ENCODE data around the gene VRK1. TPM values are rescaled to one million over a fixed set of nuclear protein-coding genes. Genes with fewer than 3 reads are reported as not detected.

Gene VRK1
- polyA plus RNA-seq, 3 donors = 5.5 to 14.3 (median 13.2) TPM

DNA sequence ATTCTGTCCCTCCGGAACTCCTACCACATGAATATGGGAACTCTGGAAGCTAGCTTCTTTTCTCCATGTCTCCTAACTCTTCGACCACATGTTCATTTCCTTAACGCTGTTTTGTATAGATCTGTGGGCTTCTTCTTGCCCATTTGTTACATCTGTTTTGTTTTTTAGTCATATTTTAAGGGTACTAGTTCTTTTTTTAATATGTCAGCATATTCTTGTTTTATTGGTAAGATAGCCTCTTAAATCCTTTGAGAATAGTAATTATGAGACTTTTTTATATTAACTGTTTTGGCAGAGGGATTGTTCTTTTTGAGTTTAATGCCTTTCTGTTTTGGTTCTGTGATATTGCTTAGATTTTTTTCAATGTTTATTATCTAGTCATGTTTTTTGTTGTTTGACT is 70.5 kb downstream of the VRK1 start:
- no CpG with 5 or more reads among the region's 3 CpGs for WGBS (ENCODE audit: insufficient coverage)
- no peaks in the 10 kb centered on the region for H3K27me3 Mint-ChIP-seq (ENCODE audit: low read depth in 3 of 3)
- Histone ChIP-seq H3K9ac (ENCODE audit: insufficient read depth, low read length, poor library complexity, severe bottlenecking) (no peak overlapping the region), H3K9me3 (replicated peaks in 1 of 2; ENCODE audit: control insufficient read depth in 1 of 2, insufficient read depth in 1 of 2, low read length in 2 of 2) (no peaks in the 10 kb centered on the region), H3K4me2 (replicated peaks; ENCODE audit: extremely low read depth, low read length, poor library complexity, severe bottlenecking) (no peak overlapping the region), H3K27me3 (ENCODE audit: control insufficient read depth in 2 of 2, insufficient read depth in 2 of 2, low read length in 2 of 2) (no peaks in the 10 kb centered on the region), H4K20me1 (ENCODE audit: insufficient read depth, low read length) (no peaks in the 10 kb centered on the region), H3K36me3 (replicated peaks in 1 of 2; ENCODE audit: control insufficient read depth in 1 of 2, insufficient read depth in 2 of 2, low read length in 2 of 2) (peaks cover 0 to 47% of the 10 kb centered on the region in 2 donors), H3K4me1 (ENCODE audit: control insufficient read depth in 1 of 2, insufficient read depth in 2 of 2, low read length in 2 of 2) (no peaks in the 10 kb centered on the region), H3K27ac (ENCODE audit: low read depth in 1 of 2, low read length in 2 of 2) (no peak overlapping the region), H2AFZ (ENCODE audit: insufficient read depth, low read depth, low read length, poor library complexity, severe bottlenecking) (no peak overlapping the region), H3K79me2 (ENCODE audit: insufficient read depth, low read length) (no peaks in the 10 kb centered on the region), H3K4me3 (replicated peaks in 1 of 3; ENCODE audit: low read depth in 2 of 3, low read length in 3 of 3) (no peak overlapping the region)
- no peaks in the 10 kb centered on the region for H3K4me1 Mint-ChIP-seq
- H3K9me3 Mint-ChIP-seq = peaks cover 0 to 2% (median 0%) of the 10 kb centered on the region in 7 donors
- intact Hi-C loops (cut with micrococcal nuclease) = no loop called here
- H3K36me3 Mint-ChIP-seq = peaks cover 49 to 68% of the 10 kb centered on the region in 2 donors
- DNase-seq = no peak
- peak overlapping the region in 1 of 7 donors; percentile 60 for H3K27ac Mint-ChIP-seq
- no peak overlapping the region for H3K4me3 Mint-ChIP-seq
- TF ChIP-seq, protein P1, sequence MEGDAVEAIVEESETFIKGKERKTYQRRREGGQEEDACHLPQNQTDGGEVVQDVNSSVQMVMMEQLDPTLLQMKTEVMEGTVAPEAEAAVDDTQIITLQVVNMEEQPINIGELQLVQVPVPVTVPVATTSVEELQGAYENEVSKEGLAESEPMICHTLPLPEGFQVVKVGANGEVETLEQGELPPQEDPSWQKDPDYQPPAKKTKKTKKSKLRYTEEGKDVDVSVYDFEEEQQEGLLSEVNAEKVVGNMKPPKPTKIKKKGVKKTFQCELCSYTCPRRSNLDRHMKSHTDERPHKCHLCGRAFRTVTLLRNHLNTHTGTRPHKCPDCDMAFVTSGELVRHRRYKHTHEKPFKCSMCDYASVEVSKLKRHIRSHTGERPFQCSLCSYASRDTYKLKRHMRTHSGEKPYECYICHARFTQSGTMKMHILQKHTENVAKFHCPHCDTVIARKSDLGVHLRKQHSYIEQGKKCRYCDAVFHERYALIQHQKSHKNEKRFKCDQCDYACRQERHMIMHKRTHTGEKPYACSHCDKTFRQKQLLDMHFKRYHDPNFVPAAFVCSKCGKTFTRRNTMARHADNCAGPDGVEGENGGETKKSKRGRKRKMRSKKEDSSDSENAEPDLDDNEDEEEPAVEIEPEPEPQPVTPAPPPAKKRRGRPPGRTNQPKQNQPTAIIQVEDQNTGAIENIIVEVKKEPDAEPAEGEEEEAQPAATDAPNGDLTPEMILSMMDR (IDR thresholded peaks at IDR 0.05) = no peak

DNA sequence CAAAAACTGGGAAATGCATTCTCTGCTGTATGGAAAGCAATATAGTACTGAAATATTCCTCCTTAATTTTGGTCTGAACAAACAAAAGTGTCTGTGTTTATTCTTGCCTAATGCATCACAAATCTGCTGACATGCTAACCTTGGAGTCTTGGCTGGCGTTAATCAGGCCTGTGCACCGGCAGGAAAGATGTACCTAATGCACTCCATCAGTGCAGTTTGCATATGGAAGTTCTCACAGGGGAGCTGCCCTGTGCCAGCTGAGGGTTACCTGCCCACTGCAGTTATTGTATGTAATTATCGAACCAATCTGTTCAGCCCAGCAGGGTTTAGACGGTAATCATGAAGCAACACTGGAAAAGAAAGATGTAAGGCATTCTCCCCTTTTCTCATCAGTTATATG is 76.9 kb downstream of the VRK1 start:
- H3K4me3 ChIP-seq (replicated peaks in 1 of 3; ENCODE audit: low read depth in 2 of 3, low read length in 3 of 3) = no peak overlapping the region
- H3K27me3 ChIP-seq (ENCODE audit: control insufficient read depth in 2 of 2, insufficient read depth in 2 of 2, low read length in 2 of 2) = no peaks in the 10 kb centered on the region
- Mint-ChIP-seq H3K4me1 (no peaks in the 10 kb centered on the region), H3K9me3 (peaks cover 0 to 2% (median 0%) of the 10 kb centered on the region in 7 donors), H3K27me3 (ENCODE audit: low read depth in 3 of 3) (no peaks in the 10 kb centered on the region), H3K27ac (no peak overlapping the region), H3K4me3 (no peak overlapping the region), H3K36me3 (peaks cover 38 to 51% of the 10 kb centered on the region in 2 donors)
- no peaks in the 10 kb centered on the region for H3K79me2 ChIP-seq (ENCODE audit: insufficient read depth, low read length)
- DNase-seq = no peak
- 100% methylated on average over 2 of the region's 4 CpGs for WGBS (ENCODE audit: insufficient coverage)
- H4K20me1 ChIP-seq (ENCODE audit: insufficient read depth, low read length) = no peaks in the 10 kb centered on the region
- no peak overlapping the region for H3K27ac ChIP-seq (ENCODE audit: low read depth in 1 of 2, low read length in 2 of 2)
- peaks cover 10 to 49% of the 10 kb centered on the region in 2 donors for H3K36me3 ChIP-seq (replicated peaks in 1 of 2; ENCODE audit: control insufficient read depth in 1 of 2, insufficient read depth in 2 of 2, low read length in 2 of 2)
- H3K4me1 ChIP-seq (ENCODE audit: control insufficient read depth in 1 of 2, insufficient read depth in 2 of 2, low read length in 2 of 2) = no peaks in the 10 kb centered on the region
- no peaks in the 10 kb centered on the region for H3K9me3 ChIP-seq (replicated peaks in 1 of 2; ENCODE audit: control insufficient read depth in 1 of 2, insufficient read depth in 1 of 2, low read length in 2 of 2)
- TF ChIP-seq, protein P1 (IDR thresholded peaks at IDR 0.05) = no peak
- intact Hi-C loops (cut with micrococcal nuclease) = no loop called here
- no peak overlapping the region for H2AFZ ChIP-seq (ENCODE audit: insufficient read depth, low read depth, low read length, poor library complexity, severe bottlenecking)
- H3K4me2 ChIP-seq (replicated peaks; ENCODE audit: extremely low read depth, low read length, poor library complexity, severe bottlenecking) = no peak overlapping the region
- no peak overlapping the region for H3K9ac ChIP-seq (ENCODE audit: insufficient read depth, low read length, poor library complexity, severe bottlenecking)

All from CD14-positive monocyte (primary cell).